Measurements from ENCODE around the gene MYO1B. TPM values are rescaled to one million over a fixed set of nuclear protein-coding genes. Genes with fewer than 3 reads are reported as not detected.
A peak's percentile ranks its signal among the peaks of the same experiment; 100 is the strongest.

The MYO1B gene
- total RNA-seq, 1 donor from 2014 or later: 38.2 TPM

DNA sequence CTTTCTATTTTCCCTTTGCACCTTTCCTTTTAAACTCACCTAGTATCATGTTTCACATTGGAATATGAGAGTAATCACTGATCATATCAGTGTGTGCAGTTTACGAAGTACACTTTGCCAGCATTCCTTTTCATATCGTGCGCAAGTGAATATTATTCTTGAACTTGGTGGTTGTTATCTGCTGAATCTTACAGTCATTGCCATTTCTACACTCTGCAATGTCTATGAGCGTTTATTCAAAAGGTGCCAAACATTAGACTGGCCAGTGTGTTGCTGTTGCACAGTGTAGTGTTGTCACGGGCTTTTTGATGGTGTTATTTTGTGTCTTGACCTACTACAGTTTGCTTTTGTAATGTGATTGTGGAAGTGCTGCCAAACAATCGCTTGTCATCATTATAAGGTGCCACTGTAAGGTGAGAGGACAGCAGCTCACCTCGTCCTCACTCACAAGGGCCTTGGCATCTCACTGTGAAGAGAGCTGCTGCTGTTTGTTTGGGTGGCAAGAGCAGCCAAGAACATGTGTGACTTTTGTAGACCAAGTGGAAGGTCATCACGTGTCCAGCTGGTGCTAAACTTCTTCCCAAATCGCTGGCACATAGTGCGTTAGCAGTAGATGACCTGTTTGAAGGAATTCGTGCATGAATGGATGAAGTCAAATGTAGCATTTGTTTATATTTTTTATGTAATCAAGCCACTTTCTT lies 113.3 kb downstream of the MYO1B start:
- no peak for DNase-seq (ENCODE audit: low spot score)

DNA sequence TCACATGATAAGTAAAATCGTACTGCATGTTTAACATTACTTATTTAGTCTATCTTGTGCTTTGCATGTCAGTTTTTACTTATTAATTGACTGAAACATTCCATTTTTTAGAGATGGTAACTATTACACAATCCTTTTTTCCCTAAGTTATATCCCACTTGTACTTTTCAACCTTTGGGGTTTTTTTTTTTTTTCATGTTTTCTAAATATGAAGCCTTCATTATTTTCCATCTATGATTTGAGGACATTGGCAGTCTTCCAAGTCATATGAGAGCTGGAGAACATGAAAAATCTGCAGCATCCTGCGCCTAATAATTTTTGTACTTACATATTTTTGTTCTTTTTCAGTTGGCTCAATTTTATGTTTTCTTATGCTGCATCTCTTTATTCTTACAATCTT lies 113.9 kb downstream of the MYO1B start:
- DNase-seq (ENCODE audit: low spot score): no peak

- DNase-seq (ENCODE audit: low spot score): no peak
Measured at GRCh38 chr2:191360918-191361317, 115.7 kb downstream of the MYO1B start.

GRCh38 chr2:191362841-191363240 lies 117.6 kb downstream of the MYO1B start:
- no peak for DNase-seq (ENCODE audit: low spot score)

DNA sequence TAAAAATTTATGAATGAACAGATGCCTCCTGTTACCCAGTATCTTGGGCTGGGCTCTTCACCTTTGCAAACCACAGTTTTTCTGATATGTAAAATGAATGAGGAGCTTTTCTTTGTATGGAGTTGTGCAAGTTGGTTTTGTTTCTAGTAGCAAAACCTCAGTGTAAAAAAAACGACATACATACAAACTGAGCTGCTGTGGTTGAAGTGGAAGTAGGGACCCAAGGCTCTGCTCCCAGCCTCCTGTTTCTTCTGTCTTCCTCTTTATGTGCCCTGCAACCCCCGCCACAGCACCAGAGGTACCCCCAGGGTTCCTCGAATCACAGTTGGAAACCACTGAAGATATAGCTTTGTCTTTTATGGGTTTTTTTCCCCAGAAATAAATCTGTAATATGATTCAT lies 118.1 kb downstream of the MYO1B start:
- DNase-seq (ENCODE audit: low spot score): no peak

DNA sequence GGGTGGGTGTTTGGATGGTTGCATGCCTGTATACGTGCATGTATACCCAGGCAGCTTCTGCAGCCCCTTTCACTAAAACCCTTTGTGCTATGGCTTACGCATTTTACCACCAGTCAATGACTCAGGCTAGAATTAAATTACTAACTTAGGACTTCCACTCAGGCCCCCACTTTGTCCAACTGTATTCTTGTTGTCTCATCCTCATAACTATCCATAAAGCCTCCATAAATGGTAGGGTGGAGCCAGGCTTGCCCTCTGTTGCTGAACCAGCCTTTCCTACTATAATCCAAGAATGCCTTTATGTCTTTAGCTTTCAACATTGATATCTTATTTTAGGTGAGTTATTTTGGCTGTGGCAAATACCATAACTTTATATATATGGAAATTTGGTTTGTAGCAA lies 119.9 kb downstream of the MYO1B start:
- DNase-seq (ENCODE audit: low spot score): no peak

DNA sequence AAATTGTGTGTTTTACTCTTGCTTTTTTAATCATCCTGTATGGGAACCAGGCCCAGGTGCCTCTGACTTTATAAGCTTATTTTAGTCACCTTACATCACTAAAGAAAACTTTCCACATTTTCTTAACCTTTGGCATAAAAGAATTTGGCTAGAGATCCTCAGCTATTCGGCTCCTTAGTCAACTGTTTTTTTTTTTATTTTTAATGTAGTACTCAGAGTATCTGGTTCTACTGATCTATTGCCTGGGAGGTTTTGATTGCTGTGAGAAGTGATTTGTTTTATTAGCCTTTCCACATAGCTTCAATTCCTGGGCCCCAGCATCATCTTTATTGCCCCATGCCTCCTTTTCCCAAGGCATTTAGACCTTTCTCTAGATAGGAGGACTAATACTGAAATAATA lies 121.0 kb downstream of the MYO1B start:
- no peak for DNase-seq (ENCODE audit: low spot score)

DNA sequence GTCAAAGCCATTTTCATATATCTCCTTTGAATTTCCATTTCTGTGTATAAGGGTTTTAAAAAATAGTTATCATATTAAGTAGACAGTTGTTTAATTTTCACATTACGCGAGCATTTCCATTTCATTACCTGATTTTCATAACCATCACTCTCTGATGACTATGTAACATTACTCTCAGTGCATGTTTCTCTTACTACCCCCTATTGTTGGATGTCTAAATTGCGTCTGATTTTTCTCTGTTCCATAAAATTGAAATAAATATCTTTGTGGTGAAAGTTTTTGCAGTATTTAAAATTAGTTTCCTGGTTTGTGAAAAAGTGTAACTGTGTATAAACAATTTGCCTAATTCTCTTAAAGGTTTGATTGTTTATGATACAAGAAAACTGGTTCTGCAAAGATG lies 123.8 kb downstream of the MYO1B start:
- DNase-seq (ENCODE audit: low spot score): no peak

DNA sequence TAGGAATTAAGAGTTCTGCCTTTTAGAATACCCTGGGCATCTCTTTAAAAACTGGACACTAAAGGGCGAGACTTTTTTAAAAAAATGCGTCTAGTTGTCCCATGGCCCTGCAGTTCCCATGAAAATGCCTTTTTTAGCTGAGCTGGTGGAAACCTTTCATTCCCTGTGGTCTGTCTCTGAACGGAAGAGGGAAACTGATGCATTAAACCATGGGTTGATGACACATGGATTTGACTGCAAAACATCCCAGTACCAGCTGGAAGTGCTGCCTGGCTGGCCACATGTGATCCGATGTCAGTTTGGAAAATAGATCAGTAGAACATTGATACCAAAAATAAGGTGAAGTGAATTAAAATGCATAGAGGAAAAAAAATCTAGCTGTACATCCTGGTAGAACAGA lies 129.2 kb downstream of the MYO1B start:
- no peak for DNase-seq (ENCODE audit: low spot score)

GRCh38 chr2:191374939-191375338 lies 129.7 kb downstream of the MYO1B start:
- DNase-seq (ENCODE audit: low spot score): no peak

- DNase-seq (ENCODE audit: low spot score): peak; percentile 80
Measured at GRCh38 chr2:191376981-191377629, 131.9 kb downstream of the MYO1B start.

DNA sequence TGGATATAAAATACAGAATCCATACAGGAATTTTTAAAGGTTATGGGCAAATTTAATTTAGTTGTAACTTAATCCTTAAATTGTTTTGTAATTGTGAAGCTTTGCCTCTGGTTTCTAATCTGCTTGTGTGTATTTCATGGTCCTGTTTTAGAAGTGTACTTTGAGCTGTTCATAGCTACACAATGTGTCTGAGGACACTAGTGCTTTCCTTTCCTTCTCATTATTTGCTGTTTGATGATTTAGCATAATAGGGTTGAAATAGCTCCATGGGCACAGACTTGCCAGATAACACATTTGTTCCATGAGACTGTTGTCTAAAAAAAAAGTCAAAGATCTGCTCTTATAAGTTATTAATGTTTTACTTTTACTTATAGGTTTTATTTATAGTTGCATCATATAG lies 134.2 kb downstream of the MYO1B start:
- no peak for DNase-seq (ENCODE audit: low spot score)

DNA sequence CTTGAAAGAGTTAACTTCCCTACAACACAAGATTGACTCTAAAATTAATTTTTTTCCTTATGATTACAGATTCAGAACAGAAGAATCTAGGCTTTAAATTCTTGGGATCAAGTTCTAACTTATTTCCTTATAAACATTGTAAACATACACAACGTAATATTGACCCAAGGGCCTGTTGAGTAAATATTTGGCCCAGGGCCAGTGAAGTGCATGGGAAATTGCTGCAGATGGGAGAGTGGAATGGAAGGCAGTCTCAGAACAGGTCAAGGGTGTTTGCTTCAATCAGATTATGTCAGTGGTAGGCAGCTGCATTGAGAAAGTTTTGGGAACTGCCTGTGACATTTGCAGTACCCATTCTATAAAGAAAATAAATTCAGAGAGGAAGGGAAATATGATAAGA lies 137.6 kb downstream of the MYO1B start:
- peak; percentile 78 for DNase-seq (ENCODE audit: low spot score)

DNA sequence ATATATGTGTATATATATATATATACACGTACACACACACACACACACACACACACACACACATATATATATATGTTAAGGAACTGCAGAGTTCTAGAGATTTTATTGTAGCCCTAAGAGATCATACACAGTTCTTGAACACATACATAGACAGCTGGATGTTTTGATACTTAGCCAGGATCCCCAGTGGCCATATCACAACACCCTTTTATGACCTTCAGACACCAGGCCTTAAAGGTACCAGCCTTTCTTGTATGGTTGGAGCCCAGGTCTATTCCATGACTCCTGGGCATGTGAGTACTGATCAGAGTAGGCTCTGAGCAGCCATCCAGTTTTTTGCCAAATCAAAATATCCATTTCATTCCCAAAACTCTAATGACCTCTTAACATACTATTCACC lies 138.3 kb downstream of the MYO1B start:
- no peak for DNase-seq (ENCODE audit: low spot score)

GRCh38 chr2:191384829-191385228 lies 139.6 kb downstream of the MYO1B start:
- DNase-seq (ENCODE audit: low spot score): no peak

GRCh38 chr2:191385416-191386160 lies 140.4 kb downstream of the MYO1B start:
- no peak for DNase-seq (ENCODE audit: low spot score)

DNA sequence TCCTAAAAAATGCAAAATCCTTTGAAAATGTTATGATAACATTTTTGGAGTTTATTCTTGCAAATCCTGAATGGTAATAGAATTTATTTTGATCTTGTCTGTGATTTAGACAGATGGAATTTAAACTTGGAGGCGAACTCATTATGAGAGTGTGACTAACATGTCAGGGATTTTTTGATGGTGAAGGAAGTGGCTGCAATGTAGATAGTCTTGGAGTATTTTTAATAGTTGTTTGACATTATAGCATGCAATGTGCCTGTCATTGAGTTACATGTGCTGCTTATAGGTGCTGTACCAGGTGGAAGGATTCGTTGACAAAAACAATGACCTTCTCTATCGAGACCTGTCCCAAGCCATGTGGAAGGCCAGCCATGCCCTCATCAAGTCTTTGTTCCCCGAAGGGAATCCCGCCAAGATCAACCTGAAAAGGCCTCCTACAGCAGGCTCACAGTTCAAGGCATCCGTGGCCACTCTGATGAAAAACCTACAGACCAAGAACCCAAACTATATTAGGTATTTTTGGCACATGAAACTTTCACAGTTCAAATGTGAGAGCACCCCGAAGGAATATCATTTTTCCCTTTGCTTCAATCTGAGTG lies 141.8 kb downstream of the MYO1B start:
- no peak for DNase-seq (ENCODE audit: low spot score)

DNA sequence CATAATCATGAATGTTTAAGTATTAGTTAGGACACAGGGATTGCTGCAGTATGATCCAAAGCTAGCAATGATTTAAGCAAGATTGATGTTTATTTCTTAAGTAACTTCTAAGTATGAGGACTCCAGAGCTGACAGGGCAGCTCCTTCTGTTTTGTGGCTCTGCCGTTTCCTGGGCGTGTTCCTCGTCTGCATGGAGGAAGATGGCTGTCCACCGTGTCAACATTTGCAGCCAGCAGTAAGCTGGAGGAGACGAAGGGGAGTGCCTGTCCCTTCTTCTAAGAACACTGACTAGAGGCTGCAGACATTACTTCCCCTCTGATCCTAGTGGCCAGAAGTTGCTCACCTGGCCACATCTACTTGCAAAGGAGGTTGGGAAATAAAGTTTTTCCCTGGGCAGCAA lies 144.1 kb downstream of the MYO1B start:
- no peak for DNase-seq (ENCODE audit: low spot score)

GRCh38 chr2:191391171-191391570 lies 146.0 kb downstream of the MYO1B start:
- no peak for DNase-seq (ENCODE audit: low spot score)

DNA sequence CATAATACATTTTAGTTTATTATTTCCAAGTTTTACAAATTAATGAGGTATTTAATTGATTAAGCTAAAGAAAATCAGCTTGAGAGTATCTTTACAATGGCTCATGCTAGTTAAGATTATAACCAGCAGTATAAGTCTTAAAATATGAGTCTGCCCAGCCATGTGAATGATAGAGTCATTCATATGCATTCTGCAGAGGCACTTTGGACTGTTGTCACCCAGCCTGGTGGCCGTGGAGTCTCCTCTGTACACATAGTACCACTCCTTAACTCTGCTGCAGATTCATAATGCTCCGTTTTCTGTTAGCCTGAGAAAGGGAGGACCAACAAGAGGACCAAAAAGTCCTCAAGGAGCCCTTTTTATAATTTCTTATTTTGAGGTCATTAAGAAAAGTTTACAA lies 148.8 kb downstream of the MYO1B start:
- no peak for DNase-seq (ENCODE audit: low spot score)

GRCh38 chr2:191396794-191397193 lies 151.6 kb downstream of the MYO1B start:
- no peak for DNase-seq (ENCODE audit: low spot score)

GRCh38 chr2:191399601-191400000 lies 154.4 kb downstream of the MYO1B start:
- DNase-seq (ENCODE audit: low spot score): no peak

- no peak for DNase-seq (ENCODE audit: low spot score)
Measured at GRCh38 chr2:191401287-191401686, 156.1 kb downstream of the MYO1B start.

Measured in mucosa of gallbladder (tissue), 1 donor.